ENCODE data around the gene AMACR.

The AMACR gene

DNA sequence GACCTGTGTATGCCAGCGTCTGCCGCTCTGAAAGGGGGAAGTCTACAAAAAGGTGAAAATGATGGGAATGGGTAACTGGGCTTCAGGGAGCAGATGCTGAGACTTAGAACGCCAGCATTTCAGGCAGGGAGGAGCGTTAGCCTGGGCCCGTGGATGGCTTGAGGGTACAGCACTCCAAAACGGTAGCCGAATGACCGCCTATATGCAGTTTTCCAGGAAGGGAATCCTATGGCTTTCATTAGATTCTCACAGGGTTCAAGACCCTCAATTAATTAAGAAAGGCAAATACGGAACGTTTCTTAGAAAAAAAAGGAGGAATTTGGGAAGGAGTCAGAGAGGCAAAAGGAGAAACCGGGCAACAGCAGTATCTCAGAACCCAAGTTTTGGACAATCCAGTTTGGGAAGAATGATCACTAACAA is 639 bp downstream of the AMACR start:
- no peak for DNase-seq (ENCODE audit: low read depth)

DNA sequence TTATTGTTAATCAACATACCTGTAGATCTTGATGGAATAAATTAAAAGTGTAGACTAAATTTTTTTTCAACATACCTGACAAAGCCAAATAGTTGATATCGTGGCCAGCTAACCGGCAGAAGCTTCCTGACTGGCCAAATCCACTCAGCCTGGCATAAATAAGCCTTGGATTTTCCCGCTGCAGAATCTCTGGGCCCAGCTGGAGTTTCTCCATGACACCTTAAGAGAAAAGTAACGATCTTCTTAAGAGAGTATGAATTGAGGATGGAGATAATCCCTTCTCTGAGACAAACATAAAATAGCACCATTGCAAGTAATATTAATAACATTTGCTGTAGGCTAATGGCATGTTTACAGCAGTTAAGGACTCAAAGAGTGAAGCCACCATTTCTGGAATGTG is 2.2 kb downstream of the AMACR start:
- no peak for DNase-seq (ENCODE audit: low read depth)

DNA sequence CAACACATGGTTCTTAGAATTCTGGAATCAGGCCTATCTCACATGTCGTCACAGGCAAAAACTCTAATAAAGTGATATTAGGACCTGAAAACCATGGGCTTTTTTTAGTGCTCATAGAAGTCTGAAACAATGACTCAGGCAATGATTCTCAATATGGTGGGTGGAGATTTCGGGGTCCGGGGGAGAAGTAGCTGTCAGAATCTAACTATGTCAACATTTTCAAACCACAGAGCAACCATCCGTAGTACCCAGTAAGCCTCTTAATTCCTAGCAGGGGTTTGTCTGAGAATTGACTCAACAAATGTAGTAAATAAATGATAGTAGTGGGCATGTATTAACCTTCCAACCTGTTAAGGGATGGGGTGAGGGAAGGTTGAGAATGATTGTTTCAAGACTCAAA is 2.6 kb downstream of the AMACR start:
- DNase-seq (ENCODE audit: low read depth): no peak

DNA sequence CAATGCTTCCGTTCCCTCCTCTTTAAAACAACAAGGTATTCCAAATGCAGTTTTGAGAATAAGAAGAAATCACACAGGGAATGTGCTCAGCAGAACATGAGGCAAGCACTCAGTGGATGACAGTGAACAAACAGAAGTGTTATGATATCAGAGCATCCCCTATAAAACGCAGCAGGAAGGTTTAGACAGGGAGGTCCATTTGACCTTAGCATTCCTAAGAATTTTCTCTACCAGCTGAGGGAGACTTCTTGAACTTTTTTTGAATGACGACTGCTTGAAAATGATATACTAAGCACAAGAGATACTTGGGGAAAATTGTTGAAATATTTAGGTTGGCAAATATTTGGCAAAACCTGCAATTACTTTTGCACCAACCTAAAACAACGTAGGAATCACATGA is 3.9 kb downstream of the AMACR start:
- no peak for DNase-seq (ENCODE audit: low read depth)

DNA sequence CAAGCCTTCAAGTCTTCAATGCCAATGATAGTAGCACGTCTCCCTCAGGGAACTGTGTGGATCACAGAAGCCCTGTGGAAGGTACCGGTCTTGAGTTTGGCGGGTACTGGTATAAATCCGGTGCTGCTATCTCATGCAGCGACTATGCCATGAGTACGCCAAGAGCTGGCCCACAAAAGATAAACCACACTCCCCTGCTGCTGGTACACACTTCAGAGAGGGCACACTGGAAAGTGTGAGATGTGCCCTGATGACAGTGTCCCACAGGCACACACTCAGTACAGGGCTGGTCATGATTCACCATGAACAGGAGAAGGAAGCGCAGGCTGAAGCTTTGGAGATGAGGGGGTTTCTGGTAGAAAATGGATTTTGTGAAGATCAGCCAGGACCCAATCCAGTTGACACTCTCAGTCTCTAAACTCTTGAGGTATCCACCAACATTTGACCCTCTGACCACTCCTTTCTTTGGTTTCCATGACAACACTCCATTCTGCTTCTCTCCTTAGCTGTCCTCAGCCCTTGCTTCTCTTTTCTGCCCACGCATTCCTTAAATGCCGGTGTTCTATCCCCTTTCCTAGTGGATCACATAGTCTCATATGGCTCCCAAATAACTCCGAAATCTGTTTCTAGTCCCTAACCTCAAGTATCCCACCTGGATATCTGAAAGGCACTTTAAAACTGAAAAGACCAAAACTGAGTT is 5.1 kb downstream of the AMACR start:
- no peak for DNase-seq (ENCODE audit: low read depth)

DNA sequence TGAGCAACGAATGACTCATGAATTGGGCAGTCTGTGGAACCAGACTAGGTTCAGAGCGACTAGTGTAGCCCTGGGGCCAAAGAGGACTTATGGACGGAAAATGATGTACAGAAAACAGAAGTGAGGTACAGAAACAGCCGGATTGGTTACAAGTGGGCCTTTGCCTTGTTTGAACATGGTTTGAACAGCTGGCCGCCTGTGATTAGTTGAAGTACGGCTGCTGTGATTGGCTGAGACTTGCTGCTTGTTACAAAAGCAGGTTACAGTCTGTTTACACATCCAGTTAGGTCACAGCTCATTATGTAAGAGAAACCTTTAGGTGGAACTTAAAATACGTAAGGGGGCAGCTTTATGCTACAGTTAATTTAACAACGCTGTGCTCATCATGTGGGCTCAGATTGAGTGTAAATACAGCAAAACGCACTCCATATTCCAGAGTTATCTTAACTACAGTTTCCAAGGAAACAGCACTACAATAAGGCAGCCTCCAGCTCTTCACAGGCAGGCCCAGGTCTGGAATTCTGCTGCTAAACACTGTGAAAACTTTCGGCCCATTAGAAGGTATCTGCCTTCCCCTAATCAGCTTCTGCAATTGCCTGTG is 6.5 kb downstream of the AMACR start:
- DNase-seq (ENCODE audit: low read depth): no peak

DNA sequence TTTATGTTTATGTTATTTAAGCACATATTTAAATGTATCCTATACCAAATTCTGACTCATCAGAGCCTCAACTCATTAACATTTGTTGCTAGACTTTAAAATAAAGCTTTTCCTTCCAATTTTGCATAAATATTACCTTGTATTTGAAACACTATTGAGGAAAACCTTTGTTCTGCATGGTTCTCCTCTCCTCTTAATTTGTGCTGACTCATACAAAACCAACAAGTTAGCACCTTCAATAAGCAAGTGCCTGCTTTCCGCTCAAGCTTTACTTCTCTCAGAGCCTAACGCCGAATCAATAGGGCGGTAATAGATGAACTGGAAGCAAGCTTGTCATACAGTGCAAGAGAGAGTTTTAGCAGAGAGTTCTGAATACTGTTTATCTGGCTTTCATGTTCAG is 7.9 kb downstream of the AMACR start:
- DNase-seq (ENCODE audit: low read depth): no peak

DNA sequence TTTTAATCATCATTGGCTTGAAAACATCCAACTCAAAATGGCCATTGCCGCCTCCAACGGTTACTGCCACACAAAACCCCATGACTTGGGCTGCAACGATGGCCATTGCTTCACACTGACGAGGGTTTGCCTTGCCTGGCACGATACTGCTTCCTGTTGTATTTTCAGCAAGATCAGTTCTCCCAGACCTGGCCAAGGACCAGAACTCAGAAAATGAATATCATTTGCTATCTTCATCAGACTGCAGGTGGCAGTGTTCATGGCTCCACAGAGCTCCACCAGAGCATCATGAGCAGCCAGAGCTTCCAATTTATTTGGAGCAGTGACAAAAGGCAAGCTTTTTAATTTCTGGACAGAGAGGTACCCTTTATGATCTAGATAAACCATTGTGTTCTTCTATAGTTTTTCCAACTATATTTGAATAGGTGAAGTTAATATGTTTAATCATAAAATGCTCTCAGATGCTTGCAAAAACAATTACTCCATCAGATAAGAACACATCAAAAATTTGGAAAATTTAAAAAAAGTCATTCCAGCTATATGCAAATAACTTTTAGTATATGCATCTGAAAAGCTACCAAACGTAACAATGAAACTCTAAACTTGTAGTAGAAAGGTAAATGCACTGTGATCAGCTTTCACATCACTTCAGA is 10.4 kb downstream of the AMACR start:
- no peak for DNase-seq (ENCODE audit: low read depth)

DNA sequence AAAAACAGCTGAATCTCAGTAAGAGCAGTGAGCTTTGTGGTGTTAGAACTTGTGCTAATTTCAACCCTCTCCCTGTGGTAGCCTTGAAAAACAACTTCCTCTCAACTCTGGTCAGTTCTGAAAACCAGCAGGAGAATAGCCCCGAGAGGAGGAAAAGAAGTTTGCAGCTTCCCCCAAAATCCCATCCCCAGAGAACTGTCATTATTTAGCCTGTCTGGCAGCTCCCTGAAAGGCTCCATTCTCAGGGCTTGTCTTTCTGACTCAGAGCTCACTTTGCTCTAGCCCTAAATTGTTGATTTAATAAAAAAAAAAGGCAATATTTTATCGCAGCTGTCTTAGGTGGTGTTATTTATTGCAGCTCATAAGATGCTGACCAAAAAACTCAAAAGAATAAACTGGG is 12.0 kb downstream of the AMACR start:
- DNase-seq (ENCODE audit: low read depth): no peak

DNA sequence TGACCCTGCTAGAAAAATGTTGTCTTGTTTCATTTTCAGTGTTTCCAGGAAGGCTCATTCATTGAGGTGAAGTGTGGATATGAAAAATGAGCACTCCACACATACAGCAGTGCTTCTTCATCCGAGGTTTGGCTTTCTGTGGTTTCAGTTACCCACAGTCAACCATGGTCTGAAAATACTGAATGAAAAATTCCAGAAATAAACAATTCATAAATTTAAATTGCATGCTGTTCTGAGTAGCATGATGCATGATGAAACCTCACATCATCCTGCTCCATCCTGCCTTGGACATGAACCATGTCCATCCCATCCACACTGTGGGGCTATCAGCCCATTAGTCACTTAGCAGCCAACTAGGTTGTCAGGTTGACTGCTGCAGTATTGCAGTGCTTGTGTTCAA is 13.0 kb downstream of the AMACR start:
- no peak for DNase-seq (ENCODE audit: low read depth)

DNA sequence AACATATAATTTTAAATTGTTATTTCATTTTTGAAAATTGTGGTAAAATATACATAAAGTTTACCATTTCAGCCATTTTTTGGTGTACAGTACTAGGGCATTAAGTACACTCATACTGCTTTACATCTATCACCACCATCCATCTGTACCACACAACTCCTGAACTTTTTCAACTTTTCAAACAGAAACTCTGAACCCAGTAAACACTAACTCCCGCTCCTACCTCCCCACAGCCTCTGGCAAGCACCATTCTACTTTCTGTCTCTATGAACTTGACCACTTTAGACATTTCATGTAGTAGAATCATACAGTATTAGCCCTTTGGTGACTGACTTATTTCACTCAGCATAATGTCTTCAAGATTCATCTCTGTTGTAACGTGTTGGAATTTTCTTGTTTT is 15.0 kb downstream of the AMACR start:
- no peak for DNase-seq (ENCODE audit: low read depth)

DNA sequence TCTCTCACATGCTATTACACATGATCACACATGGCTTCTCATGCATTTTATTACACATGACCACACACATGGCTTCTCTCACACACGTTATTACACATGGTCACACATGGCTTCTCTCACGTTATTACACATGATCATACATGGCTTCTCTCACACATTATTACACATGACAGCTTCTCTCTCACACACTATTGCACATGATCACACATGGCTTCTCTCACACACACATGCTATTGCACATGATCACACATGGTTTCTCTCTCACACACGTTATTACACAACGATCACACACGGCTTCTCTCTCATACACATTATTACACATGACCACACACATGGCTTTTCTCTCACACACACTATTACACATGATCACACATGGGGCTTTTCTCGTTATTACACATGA is 22.4 kb downstream of the AMACR start:
- no peak for DNase-seq (ENCODE audit: low read depth)

DNA sequence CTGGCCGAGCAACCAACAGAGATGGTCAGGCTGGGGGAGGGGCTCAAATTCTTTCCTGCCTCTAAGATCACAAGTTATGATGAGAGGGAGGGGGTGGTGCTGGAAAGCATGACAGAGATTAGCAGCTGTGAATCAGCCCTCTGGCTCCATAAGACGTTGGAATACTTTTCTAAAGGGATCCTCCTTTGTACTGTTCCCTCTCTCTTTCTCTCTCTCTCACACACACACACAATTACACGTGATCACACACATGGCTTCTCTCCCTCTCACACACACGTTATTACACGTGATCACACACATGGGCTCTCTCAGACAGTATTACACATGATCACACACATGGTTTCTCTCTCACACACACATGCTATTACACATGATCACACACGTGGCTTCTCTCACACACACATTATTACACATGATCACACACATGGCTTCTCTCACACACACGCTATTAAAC is 23.2 kb downstream of the AMACR start, which contains the start of gene SLC45A2:
TSS of gene SLC45A2 (minus strand) at position 23 of the 454 bp plus-strand sequence. CDS start 110 bp downstream, outside the sequence.
- no peak for DNase-seq (ENCODE audit: low read depth)

DNA sequence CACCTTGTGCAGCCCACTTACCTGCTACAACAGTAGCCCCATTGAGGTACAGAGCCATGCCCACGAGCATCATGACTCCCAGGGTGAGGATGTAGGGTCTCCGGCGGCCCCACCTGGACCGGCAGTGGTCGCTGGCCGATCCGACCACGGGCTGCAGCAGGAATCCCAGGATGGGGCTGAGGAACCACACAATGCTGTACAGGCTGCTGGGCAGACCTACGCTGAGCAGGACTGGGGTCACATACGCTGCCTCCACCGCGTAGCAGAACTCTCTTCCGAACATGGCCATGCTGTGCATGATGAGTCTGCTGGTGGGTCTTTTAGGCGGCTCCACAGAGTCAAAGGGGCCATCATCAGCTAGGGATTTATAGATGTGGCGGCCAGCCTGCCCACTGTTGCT is 23.7 kb downstream of the AMACR start:
- DNase-seq (ENCODE audit: low read depth): no peak

DNA sequence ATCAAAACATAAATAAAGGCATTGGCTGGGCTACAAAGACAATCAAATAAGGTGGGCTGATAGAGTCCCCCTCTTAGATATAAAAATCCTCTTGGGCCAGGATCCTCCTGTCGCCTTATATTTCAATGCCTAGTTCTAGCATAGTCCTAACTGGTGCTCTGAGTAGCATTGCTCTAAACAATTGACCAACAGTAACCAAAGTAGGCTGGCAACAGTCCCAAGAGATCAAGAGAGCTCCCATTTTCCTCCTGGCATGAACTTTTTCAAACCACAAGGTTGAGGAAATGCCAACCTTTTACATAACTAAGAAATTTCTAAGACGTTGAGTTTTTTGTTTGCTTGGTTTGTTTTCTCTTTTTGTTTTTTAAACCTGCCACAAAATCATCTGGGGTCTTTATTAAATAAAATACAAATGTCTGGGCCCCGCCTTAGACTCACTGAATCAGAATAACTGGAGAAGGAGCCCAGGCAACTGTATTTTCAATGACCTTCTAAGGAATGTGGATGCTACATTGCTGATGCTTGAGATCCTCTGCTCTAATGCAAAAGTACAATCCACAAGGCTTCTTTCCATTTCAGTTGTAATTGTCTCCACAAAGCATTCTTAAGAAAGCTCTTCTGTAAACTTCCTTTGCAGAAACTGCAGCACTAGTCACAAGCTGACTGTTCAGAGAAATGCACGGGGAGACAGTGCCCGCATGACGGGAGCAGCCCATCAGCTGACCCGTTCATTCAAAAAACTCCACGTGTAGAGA is 26.3 kb downstream of the AMACR start:
- DNase-seq (ENCODE audit: low read depth): no peak

DNA sequence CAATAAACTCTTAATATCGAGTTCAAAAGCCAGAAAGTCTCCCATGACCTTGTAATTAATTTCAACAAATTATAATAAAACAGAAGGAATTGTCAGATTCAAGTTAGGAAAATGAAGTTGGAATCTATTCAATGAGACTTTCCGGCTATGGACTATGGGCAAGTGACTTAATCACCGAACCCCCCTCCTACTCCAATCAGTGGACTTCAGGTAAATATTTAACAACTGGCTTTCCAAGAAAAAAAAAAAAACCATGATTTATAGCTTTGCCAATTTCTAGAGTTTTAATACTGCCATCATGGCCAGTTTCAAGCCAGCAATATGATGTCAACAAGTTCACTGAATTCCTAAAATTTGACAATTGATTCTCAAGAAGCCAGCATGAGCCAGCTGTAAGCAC is 27.8 kb downstream of the AMACR start:
- no peak for DNase-seq (ENCODE audit: low read depth)

DNA sequence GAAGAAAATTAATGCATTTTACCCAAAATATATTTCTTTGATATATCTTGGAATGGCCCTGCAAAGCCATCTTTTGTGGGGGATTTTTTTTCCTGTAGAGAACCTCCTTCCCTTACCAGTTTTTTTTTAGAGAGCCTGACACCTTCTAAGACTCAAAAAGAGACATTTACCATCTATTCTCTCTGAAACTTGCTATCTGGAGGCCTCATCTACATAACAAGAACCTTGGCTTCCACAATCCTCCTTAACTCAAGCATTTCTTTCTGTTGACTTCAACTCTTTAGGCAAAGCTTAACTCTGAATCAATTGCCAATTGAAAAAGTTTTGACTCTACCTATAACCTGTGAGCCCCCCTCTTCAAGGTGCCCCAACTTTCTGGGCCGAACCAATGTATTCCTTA is 29.5 kb downstream of the AMACR start:
- DNase-seq (ENCODE audit: low read depth): no peak

DNA sequence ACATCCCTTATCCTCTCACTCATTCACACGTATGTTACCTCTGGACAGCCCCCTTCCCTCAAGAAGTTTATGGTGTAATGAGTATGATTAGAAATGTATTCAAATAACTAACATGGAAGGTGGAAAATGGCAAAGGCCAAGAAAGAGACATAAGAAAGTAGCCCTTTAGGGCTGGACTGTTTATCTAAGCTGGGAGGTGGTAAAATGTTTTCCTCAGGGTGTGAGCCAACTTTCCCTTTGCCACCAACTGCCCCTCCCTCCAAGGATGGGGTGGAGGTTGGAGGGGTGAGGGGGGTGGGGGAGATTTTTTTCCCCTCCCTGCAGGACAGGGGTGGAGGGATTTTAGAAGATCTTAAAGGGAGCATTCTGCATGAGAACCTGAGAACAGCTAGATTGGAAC is 31.5 kb downstream of the AMACR start:
- no peak for DNase-seq (ENCODE audit: low read depth)

DNA sequence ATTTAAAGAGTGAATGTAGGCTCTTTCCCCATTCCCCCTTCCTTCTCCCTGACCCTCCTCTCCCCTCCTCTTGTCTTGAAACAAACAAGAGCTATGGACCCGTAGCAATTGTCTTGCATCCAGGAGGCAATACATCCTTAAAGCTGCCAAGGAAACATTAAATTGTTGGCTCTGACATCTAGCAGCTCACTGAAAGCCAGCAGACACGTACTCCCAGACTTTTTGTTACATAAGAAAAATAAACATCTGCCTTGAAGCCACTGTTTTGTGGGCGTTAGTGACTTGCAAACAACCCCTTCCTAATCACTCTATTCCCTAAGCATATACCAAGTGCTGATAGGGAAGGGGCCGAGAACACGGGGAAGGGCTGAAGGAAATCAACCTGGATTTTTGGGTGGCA is 32.0 kb downstream of the AMACR start:
- no peak for DNase-seq (ENCODE audit: low read depth)

DNA sequence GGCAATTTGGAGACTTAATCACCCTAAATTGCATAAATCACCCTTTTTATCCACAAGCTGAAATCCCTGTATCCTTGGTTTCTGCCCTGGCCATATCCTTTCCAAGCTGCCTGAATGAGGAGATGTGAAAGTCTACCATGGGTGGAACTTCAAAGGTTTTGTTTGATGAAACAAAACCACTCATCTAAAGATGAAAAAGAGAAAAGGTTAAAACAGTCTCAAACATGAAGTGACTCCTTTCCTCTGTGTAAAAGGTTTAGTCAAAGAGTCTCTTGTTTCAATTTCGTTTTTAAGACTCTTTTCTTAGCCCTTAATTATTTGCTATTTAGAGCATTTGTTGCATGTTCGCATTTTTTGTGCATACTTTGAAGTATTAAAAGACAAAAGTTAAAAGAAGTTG is 34.6 kb downstream of the AMACR start:
- no peak for DNase-seq (ENCODE audit: low read depth)

DNA sequence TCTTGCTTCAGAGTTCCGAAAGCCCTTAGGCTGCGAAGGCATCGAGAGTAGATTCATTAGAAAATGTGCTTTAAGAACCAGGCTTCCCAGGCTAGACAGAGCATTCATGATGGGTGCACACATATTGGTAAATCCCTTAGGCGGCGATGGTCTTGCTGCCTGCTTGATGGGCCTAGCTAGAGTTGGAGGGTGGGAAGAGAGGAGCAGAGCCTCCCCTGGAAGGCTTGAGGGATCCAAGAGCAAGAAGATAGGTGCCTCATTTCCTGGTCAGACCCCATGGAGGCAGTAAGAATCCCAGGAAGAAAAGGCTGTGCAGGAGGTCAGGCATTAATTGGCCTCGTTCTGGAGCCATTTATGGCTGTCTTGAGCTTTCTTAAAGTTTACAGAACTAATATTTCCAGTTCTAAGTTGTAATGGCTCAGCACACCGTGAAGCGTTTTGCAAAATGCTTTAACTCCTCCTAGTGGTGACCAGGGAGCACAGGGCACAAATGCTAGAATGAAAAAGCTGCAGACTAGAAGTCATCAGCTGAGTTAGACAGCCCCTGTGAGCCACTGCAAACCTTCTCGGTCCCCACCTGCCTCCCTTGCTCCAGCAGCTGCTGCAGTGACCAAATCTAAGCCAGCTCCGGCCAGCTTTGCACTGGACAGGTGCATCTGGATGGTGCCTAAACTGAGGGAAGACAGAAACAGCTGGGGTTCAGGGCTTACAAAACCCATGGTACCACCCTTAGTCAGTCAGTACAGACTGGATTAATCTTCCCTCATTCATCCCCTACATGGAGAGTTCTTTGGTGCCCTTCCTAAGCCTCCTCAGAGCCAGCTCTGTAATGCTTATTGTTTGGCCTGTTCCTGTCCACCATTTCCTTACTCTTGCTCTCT is 38.0 kb downstream of the AMACR start:
- no peak for DNase-seq (ENCODE audit: low read depth)
